ENCODE measurements around the gene PPIF. TPM values are rescaled to one million over a fixed set of nuclear protein-coding genes. Genes with fewer than 3 reads are reported as not detected.

The PPIF gene
- total RNA-seq, 1 donor: 29.6 TPM

GRCh38 chr10:79383974-79384606, 36.8 kb downstream of the PPIF start:
- DNase-seq (ENCODE audit: low read depth): no peak
- TF ChIP-seq, protein P1, sequence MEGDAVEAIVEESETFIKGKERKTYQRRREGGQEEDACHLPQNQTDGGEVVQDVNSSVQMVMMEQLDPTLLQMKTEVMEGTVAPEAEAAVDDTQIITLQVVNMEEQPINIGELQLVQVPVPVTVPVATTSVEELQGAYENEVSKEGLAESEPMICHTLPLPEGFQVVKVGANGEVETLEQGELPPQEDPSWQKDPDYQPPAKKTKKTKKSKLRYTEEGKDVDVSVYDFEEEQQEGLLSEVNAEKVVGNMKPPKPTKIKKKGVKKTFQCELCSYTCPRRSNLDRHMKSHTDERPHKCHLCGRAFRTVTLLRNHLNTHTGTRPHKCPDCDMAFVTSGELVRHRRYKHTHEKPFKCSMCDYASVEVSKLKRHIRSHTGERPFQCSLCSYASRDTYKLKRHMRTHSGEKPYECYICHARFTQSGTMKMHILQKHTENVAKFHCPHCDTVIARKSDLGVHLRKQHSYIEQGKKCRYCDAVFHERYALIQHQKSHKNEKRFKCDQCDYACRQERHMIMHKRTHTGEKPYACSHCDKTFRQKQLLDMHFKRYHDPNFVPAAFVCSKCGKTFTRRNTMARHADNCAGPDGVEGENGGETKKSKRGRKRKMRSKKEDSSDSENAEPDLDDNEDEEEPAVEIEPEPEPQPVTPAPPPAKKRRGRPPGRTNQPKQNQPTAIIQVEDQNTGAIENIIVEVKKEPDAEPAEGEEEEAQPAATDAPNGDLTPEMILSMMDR (IDR thresholded peaks at IDR 0.05; ENCODE audit: insufficient read depth, low read length): no peak
- H3K4me3 ChIP-seq (ENCODE audit: low read depth, low read length): no peak overlapping the region

GRCh38 chr10:79384773-79385391, 37.6 kb downstream of the PPIF start:
- TF ChIP-seq, protein P1 (IDR thresholded peaks at IDR 0.05; ENCODE audit: insufficient read depth, low read length): no peak
- no peak overlapping the region for H3K4me3 ChIP-seq (ENCODE audit: low read depth, low read length)

DNA sequence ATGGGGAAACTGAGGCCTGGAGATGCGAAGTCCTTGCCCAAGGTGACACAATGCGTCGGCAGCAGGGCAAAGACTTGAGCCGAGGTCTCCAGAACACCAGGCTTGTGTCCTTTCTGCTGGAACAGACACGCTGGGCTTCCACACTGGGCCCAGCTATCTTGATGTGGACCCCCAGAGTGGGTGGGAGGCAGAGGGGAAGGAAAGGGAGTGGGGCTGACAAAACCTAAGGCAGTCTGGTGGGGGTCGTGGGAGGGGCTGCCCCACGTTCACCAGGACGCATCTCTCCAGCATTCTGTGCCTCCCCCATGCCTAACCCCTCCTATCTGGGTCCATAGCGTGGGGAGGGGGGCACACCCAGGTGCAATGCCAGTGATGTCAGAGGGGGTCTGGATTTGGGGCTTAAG, 38.1 kb downstream of the PPIF start:
- TF ChIP-seq, protein P1 (IDR thresholded peaks at IDR 0.05; ENCODE audit: insufficient read depth, low read length): no peak
- no peak overlapping the region for H3K4me3 ChIP-seq (ENCODE audit: low read depth, low read length)
- no peak for DNase-seq (ENCODE audit: low read depth)

More at GRCh38 chr10:79384773-79385391, 37.6 kb downstream of the PPIF start:
- no peak for DNase-seq (ENCODE audit: low read depth)

GRCh38 chr10:79385804-79386531, 38.7 kb downstream of the PPIF start:
- DNase-seq (ENCODE audit: low read depth): no peak
- no peak overlapping the region for H3K4me3 ChIP-seq (ENCODE audit: low read depth, low read length)
- TF ChIP-seq, protein P1 (IDR thresholded peaks at IDR 0.05; ENCODE audit: insufficient read depth, low read length): no peak

DNA sequence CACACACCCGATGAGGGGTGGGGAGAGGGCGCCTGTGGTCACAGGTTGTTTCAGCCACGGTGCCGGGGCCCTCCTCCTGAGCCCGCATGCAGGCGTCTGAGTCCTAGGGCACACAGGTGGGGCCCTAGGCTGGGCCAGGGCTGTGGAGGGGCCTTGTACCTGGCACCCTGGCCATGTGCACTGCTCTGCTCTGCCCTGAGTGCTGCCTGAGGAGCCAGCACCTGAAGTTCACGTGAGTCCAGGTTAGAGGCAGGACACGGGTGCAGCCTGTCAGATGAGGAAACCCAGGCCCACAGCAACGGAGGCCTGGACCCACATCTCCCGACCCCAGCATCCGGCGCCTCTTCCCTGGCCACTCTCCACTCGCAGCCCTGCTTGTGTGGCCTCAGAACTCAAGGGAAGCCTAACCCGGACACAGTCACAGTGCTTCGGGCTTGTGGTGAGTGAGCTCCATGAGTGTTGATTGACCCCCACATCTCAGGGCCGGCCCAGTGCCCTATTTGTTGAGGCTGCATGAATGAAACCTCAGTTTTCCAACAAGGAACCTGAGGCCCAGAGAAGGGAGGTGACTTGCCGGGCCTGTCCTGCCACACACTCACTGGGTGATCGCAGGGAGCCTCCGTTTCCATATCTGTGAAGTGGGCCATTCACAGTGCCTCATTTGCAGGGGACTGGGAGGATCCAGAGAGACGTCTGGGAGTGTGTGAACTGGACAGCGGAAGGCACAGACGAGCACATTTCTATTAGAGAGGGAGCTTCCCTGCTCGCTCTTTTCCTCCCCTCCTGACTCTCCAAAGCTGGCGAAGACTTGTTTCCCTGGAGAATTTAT, 39.6 kb downstream of the PPIF start:
- no peak overlapping the region for H3K4me3 ChIP-seq (ENCODE audit: low read depth, low read length)
- TF ChIP-seq, protein P1 (IDR thresholded peaks at IDR 0.05; ENCODE audit: insufficient read depth, low read length): no peak
- DNase-seq (ENCODE audit: low read depth): no peak

- no peak overlapping the region for H3K4me3 ChIP-seq (ENCODE audit: low read depth, low read length)
- TF ChIP-seq, protein P1 (IDR thresholded peaks at IDR 0.05; ENCODE audit: insufficient read depth, low read length): no peak
- no peak for DNase-seq (ENCODE audit: low read depth)
Observed at GRCh38 chr10:79387466-79387973, 40.3 kb downstream of the PPIF start.
